HG02840 (cell line): Measurements from ENCODE around the gene ARID3B.
"Not testable (repeated sequence)": the region's sequence is repeated elsewhere in the genome, so short reads cannot be mapped to it uniquely, and the experiment has no call there.

ENCODE experiments used
- ATAC-seq: cut with Tn5 transposase; IDR thresholded peaks from one replicate; pipeline ENCODE4 v1.9.1; 2021; ENCODE audit warnings: mild to moderate bottlenecking, moderate library complexity, moderate number of reproducible peaks; ENCODE audit not compliant: unreplicated experiment, low FRiP score

The ARID3B gene

DNA sequence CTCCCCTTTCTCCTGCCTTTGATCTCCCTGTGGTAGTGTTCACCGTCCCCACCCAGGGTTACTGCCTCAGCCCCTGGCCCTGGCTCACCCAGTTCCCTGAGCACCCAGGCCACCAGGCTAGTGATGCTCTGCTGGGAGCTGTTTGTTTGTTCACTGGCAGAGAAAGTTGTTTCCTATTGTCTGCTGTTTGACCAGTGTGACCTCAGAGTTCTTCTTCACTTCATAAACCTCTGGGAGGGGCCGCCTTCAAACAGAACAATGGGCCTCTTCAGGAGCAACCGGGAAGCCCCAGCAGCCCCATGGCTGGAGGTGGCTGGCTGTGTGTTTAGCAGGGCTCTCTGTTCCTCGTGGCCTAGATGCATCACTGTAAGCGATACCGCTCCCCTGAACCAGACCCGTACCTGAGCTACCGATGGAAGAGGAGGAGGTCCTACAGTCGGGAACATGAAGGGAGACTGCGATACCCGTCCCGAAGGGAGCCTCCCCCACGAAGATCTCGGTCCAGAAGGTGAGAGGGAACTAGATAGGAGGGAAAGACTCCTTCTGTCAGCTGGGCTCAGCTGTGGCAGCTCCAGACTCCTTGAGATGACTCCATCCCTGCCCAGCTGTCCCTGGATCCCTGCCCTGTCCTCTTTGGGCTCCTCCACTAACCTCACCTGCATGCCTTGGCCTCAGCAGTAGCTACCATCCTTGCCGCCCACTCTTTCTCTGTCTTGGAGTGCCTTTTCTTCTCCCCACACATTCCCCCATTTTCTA lies 78.0 kb downstream of the ARID3B start:
- ATAC-seq, result no peak

DNA sequence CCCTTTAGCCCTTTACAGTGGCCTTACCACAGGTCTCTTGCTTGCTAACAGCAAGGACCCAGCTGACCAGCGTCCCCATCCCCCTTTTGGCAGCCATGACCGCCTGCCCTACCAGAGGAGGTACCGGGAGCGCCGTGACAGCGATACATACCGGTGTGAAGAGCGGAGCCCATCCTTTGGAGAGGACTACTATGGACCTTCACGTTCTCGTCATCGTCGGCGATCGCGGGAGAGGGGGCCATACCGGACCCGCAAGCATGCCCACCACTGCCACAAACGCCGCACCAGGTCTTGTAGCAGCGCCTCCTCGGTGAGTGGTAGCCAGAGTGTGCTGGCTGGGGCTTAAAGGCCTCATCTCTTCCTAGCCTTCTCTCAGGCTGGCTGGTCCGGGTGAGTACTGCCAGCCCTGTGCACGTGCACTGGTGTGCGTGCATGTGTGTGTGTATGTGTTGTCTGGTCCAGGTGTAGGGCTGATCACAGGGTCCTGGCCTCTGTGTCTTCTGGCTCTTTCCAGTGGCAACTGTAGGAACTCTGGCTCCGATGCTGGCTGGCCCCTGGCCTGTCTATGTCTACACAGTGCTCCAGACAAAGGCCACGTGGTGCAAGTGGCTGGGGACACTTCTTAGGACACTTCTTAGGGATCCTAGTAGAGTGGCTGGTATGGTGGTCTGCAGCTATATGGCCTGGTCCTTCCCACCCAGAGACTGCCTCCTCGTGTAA lies 79.1 kb downstream of the ARID3B start:
- no peak for ATAC-seq

GRCh38 chr15:74620636-74621545 lies 79.9 kb downstream of the ARID3B start:
- no peak for ATAC-seq

- no peak for ATAC-seq
These were observed 80.5 kb downstream of the ARID3B start for GRCh38 chr15:74621546-74621920.

- no peak for ATAC-seq
These were observed 80.9 kb downstream of the ARID3B start for GRCh38 chr15:74621936-74622335.

GRCh38 chr15:74622758-74623157 lies 81.7 kb downstream of the ARID3B start:
- ATAC-seq, result no peak

GRCh38 chr15:74624020-74624602 lies 83.1 kb downstream of the ARID3B start:
- no peak for ATAC-seq

- ATAC-seq, result no peak
These were observed 84.7 kb downstream of the ARID3B start for GRCh38 chr15:74625693-74626092.

DNA sequence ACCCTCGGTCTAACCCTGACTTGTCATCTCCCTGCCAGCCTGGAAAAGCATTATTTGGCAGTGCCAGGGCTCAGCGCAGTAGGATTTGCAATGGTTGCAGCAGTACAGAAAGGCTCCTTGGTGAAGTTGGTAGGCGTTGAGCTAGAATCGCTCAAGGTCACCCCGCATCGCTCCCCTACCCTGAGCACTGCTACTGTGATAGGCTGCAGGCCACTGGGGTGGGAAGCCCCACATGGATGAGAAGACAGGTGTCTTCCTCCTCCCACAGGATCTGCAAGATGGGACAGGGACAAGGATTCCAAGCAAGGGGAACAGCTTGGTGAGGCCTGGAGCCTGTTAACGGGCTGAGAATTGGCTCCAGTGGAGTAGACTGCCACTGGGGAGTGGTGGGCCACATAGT lies 85.3 kb downstream of the ARID3B start:
- ATAC-seq, result no peak

- peak; percentile 55 for ATAC-seq
These were observed 86.0 kb downstream of the ARID3B start for GRCh38 chr15:74626752-74627692.

DNA sequence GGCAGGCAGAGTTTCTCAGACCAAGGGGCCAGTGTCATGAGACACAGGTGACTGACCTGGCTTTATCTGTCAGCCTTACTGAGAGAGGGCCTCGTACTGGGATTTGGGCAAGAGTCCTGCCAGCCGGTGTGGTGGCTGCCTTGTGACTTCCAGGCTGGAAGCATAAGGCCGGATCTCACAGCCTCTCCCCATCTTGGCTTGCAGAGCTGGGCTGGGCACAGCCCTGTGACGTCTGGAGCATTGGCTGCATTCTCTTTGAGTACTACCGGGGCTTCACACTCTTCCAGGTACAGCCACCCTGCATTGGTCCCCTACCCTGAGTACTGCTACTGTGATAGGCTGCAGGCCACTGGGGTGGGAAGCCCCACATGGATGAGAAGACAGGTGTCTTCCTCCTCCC lies 86.7 kb downstream of the ARID3B start:
- no peak for ATAC-seq

- no peak for ATAC-seq
These were observed 87.2 kb downstream of the ARID3B start for GRCh38 chr15:74628199-74628598.

DNA sequence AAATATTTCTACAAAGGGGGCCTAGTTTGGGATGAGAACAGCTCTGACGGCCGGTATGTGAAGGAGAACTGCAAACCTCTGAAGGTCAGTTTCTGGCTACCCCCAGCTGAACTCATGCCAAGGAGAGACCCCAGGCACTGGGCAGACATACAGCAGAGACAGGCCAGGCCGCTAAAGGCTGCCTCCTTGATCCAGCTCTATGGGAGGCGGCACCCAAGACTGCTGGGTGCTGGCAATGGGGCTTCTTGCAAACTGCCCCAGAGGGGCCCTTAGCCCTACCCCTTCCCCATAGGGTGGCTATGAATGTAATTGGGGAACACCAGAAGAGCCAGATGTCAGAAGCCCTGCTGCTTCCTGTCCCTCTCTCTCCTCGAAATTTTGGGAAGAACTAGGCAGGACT lies 87.9 kb downstream of the ARID3B start:
- no peak for ATAC-seq

- not testable (repeated sequence) for ATAC-seq
These were observed 88.7 kb downstream of the ARID3B start for GRCh38 chr15:74629696-74630095.

DNA sequence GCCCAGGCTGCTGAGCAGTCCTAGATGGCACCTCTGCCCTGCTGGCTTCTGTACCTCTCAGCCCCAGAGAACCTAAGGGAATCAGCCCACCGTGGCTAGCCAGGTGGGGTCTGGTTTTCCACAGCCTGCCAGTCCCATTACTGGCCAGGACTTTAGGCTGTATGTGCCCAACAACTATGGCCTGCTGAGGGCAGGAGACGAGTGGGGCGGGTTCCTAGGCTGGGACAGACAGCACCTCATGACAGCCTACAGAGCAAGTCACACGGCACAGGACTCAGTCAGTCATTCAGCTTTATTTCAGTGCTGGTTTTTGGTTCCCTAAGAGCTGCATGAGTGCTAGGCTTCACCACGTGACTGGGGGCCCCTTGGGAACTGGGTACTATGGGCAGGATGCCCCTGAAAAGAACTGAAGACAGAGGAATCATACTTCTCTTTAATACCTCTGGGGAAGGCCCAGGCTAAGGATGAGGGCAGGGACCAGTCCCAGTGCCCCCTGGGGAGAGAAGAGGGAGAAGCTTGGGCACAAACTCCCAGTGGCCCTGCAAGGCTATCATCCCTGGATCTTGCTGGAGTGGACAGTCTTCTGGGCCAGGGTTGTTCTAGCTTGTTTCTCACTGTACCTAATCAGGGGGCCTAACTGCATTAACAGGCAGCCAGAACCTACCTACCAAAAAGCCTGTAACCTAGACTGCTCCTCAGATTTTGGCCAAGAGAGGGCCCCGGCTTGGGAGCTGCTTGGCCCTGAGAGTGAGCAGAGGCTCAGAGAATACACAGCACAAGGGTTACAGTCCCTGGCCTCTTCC lies 89.5 kb downstream of the ARID3B start:
- no peak for ATAC-seq

GRCh38 chr15:74631087-74631385 lies 90.0 kb downstream of the ARID3B start:
- ATAC-seq, result no peak

- ATAC-seq, result no peak
These were observed 90.4 kb downstream of the ARID3B start for GRCh38 chr15:74631408-74631807.

GRCh38 chr15:74631935-74632560 lies 91.0 kb downstream of the ARID3B start:
- ATAC-seq, result no peak

DNA sequence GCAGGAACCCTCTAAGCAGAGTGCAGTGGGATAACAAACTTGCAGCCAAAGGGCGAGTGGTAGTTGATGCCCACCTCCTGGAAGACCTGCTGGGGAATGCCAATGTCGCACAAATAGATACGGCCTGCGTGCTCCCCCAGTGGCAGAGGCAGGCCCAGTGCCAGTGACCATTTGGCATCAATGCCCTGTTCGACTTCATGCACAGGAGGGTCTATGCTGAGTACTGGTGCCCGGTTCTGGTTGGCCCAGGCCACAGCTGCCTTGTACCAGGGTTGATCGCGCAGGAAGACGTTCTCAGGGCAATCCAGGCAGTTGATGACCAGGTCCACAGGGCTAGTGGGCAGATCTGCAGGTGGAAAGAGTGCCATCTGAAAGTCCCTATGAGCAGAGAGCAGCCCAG lies 91.6 kb downstream of the ARID3B start:
- ATAC-seq, result no peak
